HG03520 (cell line): ENCODE data around the gene P3H3.

Experiments
- ATAC-seq: cut with Tn5 transposase; IDR thresholded peaks from one replicate; pipeline ENCODE4 v1.9.1; 2021; ENCODE audit warnings: mild to moderate bottlenecking, moderate library complexity; ENCODE audit not compliant: unreplicated experiment

P3H3 gene

DNA sequence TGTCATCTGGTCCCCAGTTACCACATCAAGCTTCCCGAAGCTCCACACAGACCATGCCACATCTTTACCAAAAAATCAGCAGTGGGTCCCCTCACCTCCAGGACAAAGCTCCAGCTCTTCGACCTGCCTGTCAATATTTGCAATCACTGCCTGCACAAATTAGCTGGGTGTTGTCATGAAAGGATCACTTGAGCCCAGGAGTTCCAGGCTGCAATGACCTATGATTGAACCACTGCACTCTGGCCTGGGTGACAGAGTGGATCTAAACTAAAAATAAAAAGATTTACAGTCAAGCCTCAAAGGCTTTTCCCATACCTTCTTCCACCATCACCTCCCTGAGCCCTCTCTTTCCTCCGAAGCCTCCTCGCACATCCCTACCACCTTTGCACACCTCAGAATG lies 31.6 kb upstream of the P3H3 start:
- ATAC-seq, result no peak

GRCh38 chr12:6799147-6799546 lies 29.1 kb upstream of the P3H3 start:
- no peak for ATAC-seq

DNA sequence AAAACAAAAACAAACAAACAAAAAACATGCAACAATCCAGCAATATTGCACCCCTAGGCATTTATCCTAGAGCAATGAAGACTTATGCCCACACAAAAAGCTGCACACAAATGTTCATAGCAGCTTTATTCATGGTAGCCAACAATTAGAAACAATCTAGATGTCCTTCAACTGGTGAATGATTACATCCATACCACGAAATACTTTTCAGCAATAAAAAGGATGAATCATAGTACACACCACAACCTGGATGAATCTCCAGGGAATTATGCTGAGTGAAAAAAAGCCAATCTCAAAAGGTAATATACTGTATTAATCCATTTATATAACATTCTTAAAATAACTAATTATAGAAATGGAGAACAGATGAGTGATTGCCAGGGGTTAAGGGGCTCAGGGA lies 21.0 kb upstream of the P3H3 start:
- no peak for ATAC-seq

GRCh38 chr12:6809056-6809455 lies 19.2 kb upstream of the P3H3 start:
- ATAC-seq, result no peak

DNA sequence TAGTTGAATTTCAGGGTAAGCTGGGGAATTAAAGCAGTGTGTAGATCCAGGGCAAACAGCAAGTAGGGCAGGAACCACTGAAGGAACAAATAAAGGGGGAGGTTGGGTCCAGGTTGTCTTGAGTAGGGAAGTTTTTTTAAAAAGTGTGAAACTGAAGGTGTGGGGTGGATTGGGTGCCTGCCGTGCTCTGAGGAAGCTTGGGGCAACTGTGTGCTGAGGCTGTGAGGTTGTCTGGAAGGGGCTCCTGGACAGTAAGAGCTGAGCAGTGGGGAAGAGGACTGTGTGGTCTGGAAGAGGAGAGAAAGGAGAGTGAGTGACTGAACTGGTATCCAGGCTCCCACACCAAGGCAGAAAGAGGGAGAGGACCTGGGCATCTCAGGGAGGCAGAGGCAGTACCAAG lies 17.4 kb upstream of the P3H3 start:
- ATAC-seq, result no peak

DNA sequence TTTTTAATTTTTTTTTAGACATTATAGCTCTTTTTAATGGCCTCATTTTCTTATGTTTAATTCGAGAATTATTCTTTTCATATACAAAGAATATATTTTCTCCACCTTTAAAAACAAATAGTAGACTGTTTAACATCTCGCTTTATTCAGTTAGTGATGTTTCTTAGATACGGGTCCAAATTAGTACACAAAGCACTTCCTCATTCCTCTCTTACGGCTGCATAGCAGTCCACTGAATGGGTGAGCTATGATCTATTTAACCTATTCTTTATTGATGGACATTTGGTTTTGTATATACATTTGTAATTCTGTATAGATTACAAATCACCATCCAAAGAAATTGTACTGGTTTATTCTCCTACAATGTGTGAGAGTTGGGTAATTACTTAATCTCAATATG lies 14.8 kb upstream of the P3H3 start:
- ATAC-seq, result no peak

DNA sequence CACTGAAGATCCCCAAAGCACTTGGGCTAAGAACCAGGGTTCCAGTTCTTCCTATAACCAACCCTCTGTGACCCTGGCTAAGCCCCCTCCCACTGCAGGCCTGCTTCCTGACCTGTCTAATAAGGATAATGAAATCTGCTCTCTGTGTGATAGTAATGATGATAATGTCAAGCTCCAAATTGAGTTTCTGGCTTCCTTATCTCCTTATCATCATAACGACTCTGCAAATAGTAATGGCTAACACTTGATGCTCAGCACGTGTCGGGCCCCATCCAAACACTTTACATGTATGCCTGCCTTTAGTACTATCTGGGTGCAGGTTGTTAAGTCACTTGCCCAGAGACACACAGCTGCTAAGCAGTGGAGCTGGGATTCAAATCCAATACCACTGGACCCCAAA lies 11.6 kb upstream of the P3H3 start:
- ATAC-seq, result no peak

DNA sequence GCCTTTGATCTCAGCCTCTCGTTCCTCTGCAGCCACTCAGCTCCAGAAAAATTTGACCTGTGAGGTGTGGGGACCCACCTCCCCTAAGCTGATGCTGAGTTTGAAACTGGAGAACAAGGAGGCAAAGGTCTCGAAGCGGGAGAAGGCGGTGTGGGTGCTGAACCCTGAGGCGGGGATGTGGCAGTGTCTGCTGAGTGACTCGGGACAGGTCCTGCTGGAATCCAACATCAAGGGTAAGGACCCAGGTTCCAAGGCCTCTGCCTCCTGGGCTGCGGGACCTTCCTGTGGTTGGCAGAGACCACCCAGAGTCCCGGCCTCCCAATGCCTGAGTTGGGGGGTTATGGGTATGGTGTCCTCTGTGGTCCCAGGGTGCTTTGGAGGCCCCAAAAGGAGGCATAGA lies 11.1 kb upstream of the P3H3 start:
- no peak for ATAC-seq

GRCh38 chr12:6817662-6818157 lies 10.5 kb upstream of the P3H3 start:
- ATAC-seq, result no peak

- ATAC-seq, result no peak
Measured at GRCh38 chr12:6818222-6818621, 10.0 kb upstream of the P3H3 start.

- ATAC-seq, result no peak
Measured at GRCh38 chr12:6818645-6819044, 9.6 kb upstream of the P3H3 start.

- ATAC-seq, result no peak
Measured at GRCh38 chr12:6819106-6820030, 8.8 kb upstream of the P3H3 start.

DNA sequence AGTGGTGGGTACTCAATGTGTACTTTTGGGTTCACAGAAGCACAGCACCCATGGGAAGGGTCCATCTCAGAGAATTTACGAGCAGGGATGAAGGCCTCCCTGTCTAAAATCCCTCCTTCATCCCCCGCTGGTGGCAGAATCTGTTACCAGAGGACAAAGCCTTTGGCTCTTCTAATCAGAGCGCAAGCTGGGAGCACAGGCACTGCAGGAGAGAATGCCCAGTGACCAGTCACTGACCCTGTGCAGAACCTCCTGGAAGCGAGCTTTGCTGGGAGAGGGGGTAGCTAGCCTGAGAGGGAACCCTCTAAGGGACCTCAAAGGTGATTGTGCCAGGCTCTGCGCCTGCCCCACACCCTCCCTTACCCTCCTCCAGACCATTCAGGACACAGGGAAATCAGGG lies 8.0 kb upstream of the P3H3 start:
- ATAC-seq, result no peak

DNA sequence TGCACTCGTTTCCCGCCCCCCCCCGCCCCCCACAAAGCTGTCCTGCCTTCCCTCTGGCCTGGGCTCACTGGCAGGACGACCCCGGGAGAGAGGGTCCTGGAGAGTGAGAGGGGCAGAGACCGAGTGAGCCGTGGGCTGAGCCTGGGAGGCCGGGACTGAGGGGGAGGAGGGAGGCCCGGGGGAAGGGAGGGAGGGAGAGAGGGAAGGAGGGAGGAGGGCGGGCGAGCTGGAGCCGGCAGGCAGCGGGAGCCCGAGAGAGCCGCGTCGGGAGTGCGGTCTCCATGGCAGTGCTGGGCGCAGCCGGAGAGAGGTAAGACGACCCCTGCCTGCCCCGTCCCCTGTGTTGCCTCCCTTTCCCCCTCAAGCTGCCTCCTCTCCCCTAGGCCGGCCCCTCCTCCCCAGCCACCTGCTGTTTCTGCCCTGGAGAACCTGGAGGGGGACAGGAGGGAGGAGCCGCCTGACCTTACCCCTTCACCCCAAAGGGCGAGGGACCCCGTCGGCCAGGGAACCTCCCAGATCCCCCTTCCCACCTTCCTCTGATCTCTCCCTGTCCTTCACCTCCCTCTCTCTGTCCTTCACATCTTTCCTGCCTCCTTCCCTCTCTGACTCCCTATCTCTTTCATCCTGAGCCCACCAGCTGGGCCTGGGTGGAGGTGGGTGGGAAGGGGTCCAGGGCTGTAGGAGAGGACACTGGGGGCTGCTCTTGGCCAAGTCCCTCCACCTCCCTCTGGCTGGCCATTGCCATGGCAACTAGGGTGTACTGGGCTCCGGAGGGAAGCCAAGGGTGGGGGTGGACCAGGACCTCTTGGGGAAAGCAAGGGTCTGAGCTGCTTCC lies 6.4 kb upstream of the P3H3 start, which contains the start of gene GPR162:
TSS of gene GPR162 (plus strand) at position 231 of the 835 bp plus-strand sequence. CDS start 2,078 bp downstream, outside the sequence.
- ATAC-seq, result no peak

GRCh38 chr12:6822426-6823135 lies 5.6 kb upstream of the P3H3 start:
- ATAC-seq, result no peak

- ATAC-seq, result no peak
Measured at GRCh38 chr12:6823182-6824084, 4.8 kb upstream of the P3H3 start.

DNA sequence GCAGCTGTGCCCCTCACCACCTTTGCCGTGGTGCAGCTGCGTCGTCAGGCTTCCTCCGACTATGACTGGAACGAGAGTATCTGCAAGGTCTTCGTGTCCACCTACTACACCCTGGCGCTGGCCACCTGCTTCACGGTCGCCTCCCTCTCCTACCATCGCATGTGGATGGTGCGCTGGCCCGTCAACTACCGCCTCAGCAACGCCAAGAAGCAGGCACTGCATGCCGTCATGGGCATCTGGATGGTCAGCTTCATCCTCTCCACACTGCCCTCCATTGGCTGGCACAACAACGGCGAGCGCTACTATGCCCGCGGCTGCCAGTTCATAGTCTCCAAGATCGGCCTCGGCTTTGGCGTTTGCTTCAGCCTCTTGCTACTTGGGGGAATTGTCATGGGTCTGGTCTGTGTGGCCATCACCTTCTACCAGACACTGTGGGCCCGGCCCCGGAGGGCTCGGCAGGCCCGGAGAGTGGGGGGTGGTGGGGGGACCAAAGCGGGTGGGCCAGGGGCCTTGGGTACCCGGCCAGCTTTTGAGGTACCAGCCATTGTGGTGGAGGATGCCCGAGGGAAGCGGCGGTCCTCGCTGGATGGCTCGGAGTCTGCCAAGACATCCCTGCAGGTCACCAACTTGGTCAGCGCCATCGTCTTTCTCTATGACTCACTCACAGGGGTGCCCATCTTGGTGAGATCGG lies 4.0 kb upstream of the P3H3 start:
- no peak for ATAC-seq

- no peak for ATAC-seq
Measured at GRCh38 chr12:6824901-6825381, 3.3 kb upstream of the P3H3 start.

DNA sequence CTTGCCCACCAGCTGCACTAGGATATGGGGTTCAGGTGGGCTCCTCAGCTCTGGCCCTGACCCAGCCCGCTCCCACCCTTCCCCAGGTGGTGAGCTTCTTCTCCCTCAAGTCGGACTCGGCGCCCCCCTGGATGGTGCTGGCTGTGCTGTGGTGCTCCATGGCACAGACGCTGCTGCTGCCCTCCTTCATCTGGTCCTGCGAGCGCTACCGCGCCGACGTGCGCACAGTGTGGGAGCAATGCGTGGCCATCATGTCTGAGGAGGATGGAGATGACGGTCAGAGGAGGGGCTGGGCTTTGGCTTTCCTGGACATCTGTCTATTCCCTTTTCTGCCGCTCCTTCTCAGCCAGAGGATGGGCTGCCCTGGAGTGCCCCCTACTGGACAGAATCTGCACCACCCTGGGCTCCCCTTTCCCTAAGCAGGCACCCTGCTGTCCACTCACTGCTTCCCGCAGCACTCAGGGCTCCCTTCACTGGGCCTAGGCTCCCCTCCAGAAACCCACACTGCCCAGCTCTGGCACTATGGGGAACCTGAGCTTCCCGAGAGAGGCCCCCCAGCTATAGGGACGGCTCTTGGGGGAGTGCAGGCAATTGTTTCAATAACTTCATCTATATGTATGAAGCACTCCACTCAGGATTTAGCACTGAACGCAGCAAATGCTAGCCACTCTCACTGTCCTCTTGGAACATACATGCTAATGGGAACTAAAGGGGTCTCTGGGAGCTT lies 2.6 kb upstream of the P3H3 start:
- ATAC-seq, result no peak
